A549 treated with AZD9567 at 1 μM for 4 hours (cell line): ENCODE results near the gene CCDC117. TPM values are rescaled to one million over a fixed set of nuclear protein-coding genes. Genes with fewer than 3 reads are reported as not detected.

Experiments
- total RNA-seq: library from RNA; stranded (reverse); fragments of 200-300 nt; extraction: Qiagen RNA extraction; gene quantifications from 5 replicates; pipeline ENCODE4 v1.2.3, GENCODE V29; 2022; ENCODE audit not compliant: insufficient read depth

The CCDC117 gene, protein sequence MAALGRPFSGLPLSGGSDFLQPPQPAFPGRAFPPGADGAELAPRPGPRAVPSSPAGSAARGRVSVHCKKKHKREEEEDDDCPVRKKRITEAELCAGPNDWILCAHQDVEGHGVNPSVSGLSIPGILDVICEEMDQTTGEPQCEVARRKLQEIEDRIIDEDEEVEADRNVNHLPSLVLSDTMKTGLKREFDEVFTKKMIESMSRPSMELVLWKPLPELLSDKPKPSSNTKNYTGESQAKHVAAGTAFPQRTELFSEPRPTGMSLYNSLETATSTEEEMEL
- total RNA-seq, result 8.4 to 13.6 TPM (median 10.2 TPM) in 5 replicates

GRCh38 chr22:28772633-28773460 is at the start of gene CCDC117:
Gene CCDC117 (plus strand): TSS chr22:28772695. CDS start chr22:28772850, 155 bp downstream.

DNA sequence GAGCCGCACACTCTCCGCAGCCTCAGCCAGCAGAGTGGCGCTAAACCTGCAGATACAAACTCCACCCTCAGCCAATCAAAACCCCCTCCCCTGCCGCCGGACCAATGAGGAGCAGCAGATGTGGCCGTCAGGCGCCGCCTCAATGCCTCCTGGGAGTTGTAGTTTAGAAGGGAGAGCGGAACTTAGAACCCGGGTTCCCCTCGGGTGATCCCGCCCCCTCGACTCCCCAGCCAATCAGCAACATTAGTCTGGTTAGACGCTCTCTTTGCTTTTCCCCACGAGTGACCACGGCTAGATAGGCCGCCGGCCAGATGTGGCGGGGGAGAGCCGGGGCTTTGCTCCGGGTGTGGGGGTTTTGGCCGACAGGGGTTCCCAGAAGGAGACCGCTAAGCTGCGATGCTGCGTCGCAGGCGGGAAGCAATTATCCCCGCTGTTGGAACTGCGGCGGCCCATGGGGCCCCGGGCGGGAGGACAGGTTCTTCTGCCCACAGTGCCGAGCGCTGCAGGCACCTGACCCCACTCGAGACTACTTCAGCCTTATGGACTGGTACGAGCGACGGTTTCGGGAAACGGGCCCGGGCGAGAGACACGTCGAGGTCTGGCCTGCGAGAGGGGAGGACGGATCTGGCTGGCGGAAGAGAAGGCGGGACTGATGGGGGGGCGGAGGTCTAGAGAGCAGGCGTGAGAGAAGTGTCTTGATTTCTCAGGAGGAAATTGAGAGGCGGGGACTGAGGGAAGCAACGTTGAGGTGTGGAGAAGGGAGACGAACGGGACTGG is 30.5 kb upstream of the CCDC117 start, which contains the start of the genes CHEK2 and HSCB:
Gene CHEK2, minus strand, starts transcription at position 36 of the 777 bp plus-strand sequence. CDS start 7,099 bp downstream, outside the sequence.
Gene HSCB, plus strand, starts transcription at position 255 of the 777 bp plus-strand sequence. Its CDS starts 57 bp downstream, at position 312.

DNA sequence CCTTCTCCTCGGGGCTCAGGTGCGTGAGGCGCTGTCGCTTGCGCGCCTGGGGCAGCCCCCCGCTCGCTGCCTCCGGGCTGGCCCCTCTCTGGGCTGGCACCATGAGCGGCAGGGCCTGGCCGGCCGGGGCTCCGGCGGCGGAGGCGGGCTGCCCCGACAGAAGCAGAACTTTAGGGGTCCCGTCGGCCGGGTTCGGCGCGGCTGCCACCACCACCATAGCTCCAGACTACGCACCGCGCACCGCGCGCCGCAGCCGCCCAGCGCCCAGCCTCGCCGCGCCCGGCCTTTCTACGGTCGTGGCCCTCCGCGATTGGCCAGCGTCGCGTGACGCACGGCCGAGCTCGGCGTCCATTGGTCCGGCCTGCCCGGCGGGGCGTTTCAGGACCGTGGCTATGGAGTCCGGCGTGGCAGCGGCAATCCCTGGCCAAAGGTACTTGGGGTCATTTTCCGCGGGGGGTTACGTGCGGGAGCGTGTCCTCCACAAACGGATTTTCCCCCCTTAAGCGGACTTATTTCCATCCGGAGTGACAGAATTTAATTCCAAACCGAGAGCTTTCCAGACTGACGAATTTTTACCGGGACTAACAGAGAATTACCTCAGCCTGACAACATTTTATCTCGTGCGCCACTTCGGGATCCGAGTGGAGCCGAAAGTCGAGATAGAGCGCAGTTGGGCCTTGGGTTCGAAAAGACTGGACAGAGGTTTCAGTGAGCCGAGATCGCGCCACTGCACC is 28.0 kb downstream of the CCDC117 start, which contains the start of gene XBP1:
Gene XBP1, minus strand, starts transcription at position 262 of the 734 bp plus-strand sequence.

Other genes starting within 250 kb of the CCDC117 start
- gene TTC28, start 92.9 kb upstream of the CCDC117 start, total RNA-seq, result 2.3 to 4.9 TPM (median 3.2 TPM) in 5 replicates
- 8.8 to 13.4 TPM (median 9.3 TPM) in 5 replicates for gene CHEK2, start 30.9 kb upstream of the CCDC117 start, total RNA-seq
- gene HSCB, start 30.7 kb upstream of the CCDC117 start, total RNA-seq, result 7.7 to 13.1 TPM (median 12.3 TPM) in 5 replicates
- 51.1 to 56.1 TPM (median 53.9 TPM) in 5 replicates for gene XBP1, start 27.9 kb downstream of the CCDC117 start, total RNA-seq
- gene ZNRF3, start 110.9 kb downstream of the CCDC117 start, total RNA-seq, result 6.4 to 7.8 TPM (median 7.6 TPM) in 5 replicates